Kidney (tissue), 14 donors: ENCODE data around the gene MAP3K14. TPM values are rescaled to one million over a fixed set of nuclear protein-coding genes. Genes with fewer than 3 reads are reported as not detected.

Experiments
- DNase-seq, 5 donors: peaks; one replicate each; pipeline ENCODE4 v3.0.0-alpha.2; 2013 to 2020
- FAIRE-seq: peaks from 2 replicates; lab custom pipeline; 2012; peaks lifted over from hg19 to GRCh38; lab: Jason Lieb, UNC
- H3K27ac ChIP-seq, 2 donors: one replicate each; pipeline ENCODE4 v1.7.0; 2013; ENCODE audit warnings: low read depth in 2 of 2, low read length in 2 of 2, inconsistent platforms in 1 of 2
- H3K27me3 ChIP-seq: one replicate; pipeline ENCODE4 v1.7.1; 2013; ENCODE audit warnings: low read length, inconsistent platforms; ENCODE audit not compliant: control insufficient read depth, insufficient read depth
- H3K36me3 ChIP-seq, 3 donors: one replicate each; pipeline versions ENCODE4 v1.7.0 to v1.7.1; 2013; ENCODE audit warnings: low read length in 3 of 3, control low read depth in 1 of 3, inconsistent platforms in 1 of 3; ENCODE audit not compliant: insufficient read depth in 3 of 3, control insufficient read depth in 2 of 3
- H3K4me1 ChIP-seq, 3 donors: one replicate each; pipeline versions ENCODE4 v1.7.0 to v1.7.1; 2013; ENCODE audit warnings: low read length in 3 of 3, inconsistent platforms in 1 of 3, low read depth in 1 of 3; ENCODE audit not compliant: control insufficient read depth in 2 of 3, insufficient read depth in 2 of 3
- H3K4me3 ChIP-seq, 3 donors: one replicate each; pipeline versions ENCODE4 v1.7.0 to v1.8.1; 2013; ENCODE audit warnings: low read length in 3 of 3, control low read depth in 1 of 3, inconsistent platforms in 1 of 3
- H3K9ac ChIP-seq, 3 donors: one replicate each; pipeline versions ENCODE4 v1.7.0 to v1.7.1; 2013; ENCODE audit warnings: low read length in 3 of 3, control low read depth in 1 of 3, inconsistent platforms in 1 of 3
- H3K9me3 ChIP-seq, 3 donors: one replicate each; pipeline versions ENCODE4 v1.7.0 to v1.7.1; 2013; ENCODE audit warnings: low read length in 3 of 3, control low read depth in 1 of 3, inconsistent platforms in 1 of 3; ENCODE audit not compliant: control insufficient read depth in 2 of 3, insufficient read depth in 1 of 3
- intact Hi-C: fragments of 100-400 bp; cut with DNase I; formaldehyde crosslinking; loops from one replicate; pipeline ENCODE4 v1.11.1; 2022
- polyA plus RNA-seq: library from polyadenylated mRNA; stranded (reverse); fragments of 350-450 nt; fragmentation: Illumina TruSeq; extraction: RNeasy Lipid Tissue Mini Kit (QIAGEN cat#74804); gene quantifications from one replicate; pipeline ENCODE4 v1.2.3, GENCODE V29; 2014; ENCODE audit warnings: low read depth, low replicate concordance; ENCODE audit not compliant: insufficient read depth
- total RNA-seq: library from RNA; stranded (reverse); fragmentation: NEBNext Ultra II Directional; extraction: Animal tissue kit (Norgen Biotek cat#: 25700); gene quantifications from one replicate; pipeline ENCODE4 v1.2.1, GENCODE V29; 2021
- TF ChIP-seq, protein P1 (sequence below): IDR thresholded peaks from 3 replicates; pipeline ENCODE4 v1.5.1; 2012; ENCODE audit warnings: mild to moderate bottlenecking, moderate library complexity, borderline replicate concordance; ENCODE audit not compliant: insufficient read depth; ENCODE audit errors: extremely low read depth
- donor health status: control.
- donor health status: control.
- donor health status: control.
- donor health status: control.
- donor health status: control.
- donor health status: DM: yes; HTN: yes; CAD: no.
- donor health status: Normal renal cell carcinoma (clear cell type).

Gene MAP3K14
- total and polyA plus RNA-seq, 2 donors from 2014 or later = 7.6 to 24.5 TPM

DNA sequence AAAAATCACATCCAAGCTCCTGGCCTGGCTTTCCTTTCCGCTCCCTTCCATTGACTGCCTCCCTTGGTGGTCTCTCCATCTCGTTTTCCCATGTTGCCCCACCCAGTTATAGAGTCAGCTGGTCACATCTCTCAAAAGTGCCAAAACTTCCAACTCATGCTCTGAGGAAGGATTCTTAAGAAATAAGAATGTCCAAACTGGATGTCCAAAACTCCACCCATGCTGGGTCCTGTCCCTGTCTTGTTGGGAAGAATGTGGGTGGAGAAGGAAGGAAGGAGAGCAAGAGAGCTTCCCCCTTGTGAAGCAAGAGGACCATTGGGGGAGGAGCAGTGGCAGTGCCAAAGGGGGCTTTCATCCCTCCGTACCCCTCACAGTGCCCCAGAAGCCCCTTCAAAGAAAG lies 44.6 kb upstream of the MAP3K14 start:
- no peak for FAIRE-seq
- TF ChIP-seq, protein P1, sequence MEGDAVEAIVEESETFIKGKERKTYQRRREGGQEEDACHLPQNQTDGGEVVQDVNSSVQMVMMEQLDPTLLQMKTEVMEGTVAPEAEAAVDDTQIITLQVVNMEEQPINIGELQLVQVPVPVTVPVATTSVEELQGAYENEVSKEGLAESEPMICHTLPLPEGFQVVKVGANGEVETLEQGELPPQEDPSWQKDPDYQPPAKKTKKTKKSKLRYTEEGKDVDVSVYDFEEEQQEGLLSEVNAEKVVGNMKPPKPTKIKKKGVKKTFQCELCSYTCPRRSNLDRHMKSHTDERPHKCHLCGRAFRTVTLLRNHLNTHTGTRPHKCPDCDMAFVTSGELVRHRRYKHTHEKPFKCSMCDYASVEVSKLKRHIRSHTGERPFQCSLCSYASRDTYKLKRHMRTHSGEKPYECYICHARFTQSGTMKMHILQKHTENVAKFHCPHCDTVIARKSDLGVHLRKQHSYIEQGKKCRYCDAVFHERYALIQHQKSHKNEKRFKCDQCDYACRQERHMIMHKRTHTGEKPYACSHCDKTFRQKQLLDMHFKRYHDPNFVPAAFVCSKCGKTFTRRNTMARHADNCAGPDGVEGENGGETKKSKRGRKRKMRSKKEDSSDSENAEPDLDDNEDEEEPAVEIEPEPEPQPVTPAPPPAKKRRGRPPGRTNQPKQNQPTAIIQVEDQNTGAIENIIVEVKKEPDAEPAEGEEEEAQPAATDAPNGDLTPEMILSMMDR = no peak
- Histone ChIP-seq H3K4me3 (no peak overlapping the region), H3K27me3 (no peaks in the 10 kb centered on the region), H3K9ac (no peak overlapping the region), H3K36me3 (no peaks in the 10 kb centered on the region), H3K9me3 (no peaks in the 10 kb centered on the region), H3K4me1 (no peaks in the 10 kb centered on the region), H3K27ac (no peak overlapping the region)
- intact Hi-C loops = no loop called here
- no peak for DNase-seq

DNA sequence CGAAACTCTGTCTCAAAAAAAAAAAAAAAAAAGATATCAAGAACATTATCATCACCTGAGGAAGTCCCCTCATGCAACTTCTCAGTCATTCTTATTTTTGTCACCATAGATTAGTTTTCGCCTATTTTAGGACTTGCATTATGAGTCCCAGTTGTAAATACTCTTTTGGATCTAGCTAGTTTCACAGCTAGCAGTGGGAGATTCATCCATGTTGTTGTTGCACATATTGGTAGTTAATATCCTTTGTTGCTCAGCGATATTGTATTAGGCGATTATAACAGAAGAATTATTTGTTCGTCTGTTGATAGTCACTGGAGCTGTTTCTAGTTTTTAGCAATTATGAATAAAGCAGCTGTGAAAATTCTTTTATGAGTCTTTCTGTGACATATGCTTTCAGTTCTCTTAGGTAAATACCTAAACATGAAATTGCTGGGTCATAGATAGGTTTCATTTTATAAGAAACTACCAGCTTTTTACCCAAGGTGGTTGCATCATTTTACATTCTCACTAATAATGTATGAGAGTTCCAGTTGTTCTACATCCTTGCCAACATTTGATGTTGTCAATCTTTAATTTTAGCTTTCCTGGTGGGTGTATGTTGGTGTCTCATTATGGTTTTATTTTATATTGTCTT lies 40.7 kb upstream of the MAP3K14 start:
- no peak for FAIRE-seq
- Histone ChIP-seq H3K36me3 (no peaks in the 10 kb centered on the region), H3K27me3 (no peaks in the 10 kb centered on the region), H3K4me3 (no peak overlapping the region), H3K9me3 (no peaks in the 10 kb centered on the region), H3K27ac (no peak overlapping the region), H3K4me1 (no peaks in the 10 kb centered on the region), H3K9ac (no peak overlapping the region)
- intact Hi-C loops = no loop called here
- TF ChIP-seq, protein P1 = no peak
- DNase-seq = no peak

DNA sequence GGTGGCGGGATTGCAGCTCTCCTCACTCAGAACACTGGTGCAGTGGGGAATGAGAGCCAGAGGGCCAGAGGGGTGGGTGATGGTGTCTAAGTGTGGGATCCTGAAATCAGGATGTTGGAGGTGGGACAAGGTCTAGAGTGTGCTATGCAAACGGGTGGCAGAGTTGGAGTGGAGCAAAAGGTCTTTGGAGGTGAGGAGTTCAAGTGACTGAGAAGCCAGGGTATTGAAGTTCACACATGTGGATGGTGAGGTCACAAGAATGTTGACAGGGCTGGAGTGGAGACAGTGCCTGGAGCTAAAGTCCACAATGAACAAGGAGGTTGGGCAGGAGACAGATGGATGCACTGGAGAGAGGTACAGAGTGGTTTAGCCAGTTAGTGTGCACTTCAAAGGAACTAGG lies 38.3 kb upstream of the MAP3K14 start:
- intact Hi-C loops = no loop called here
- no peaks in the 10 kb centered on the region for H3K36me3 ChIP-seq
- no peak overlapping the region for H3K4me3 ChIP-seq
- TF ChIP-seq, protein P1 = no peak
- no peaks in the 10 kb centered on the region for H3K4me1 ChIP-seq
- H3K27ac ChIP-seq = no peak overlapping the region
- peak in 1 of 5 donors; percentile 8 for DNase-seq
- no peaks in the 10 kb centered on the region for H3K27me3 ChIP-seq
- FAIRE-seq = no peak
- H3K9ac ChIP-seq = no peak overlapping the region
- H3K9me3 ChIP-seq = peaks cover 0 to 3% (median 0%) of the 10 kb centered on the region in 3 donors

DNA sequence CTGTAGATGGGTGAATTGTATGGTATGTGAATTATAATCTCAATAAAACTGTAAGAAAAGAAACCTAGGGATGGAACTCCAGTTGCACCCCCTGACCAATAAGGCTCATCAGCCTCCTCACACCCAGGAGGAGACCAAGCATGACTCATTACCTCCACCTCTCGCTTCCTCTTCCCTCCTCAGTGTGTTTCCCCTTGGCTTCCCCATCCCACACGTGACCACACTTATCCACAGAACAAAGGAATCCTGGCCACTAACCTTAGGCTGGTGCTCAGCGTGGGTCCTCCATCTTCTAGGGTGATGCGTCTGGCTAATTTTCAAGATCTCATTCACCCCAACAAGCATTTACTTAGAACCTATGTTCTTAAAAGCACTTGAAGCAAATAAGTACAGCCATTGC lies 36.2 kb upstream of the MAP3K14 start:
- H3K4me1 ChIP-seq = no peaks in the 10 kb centered on the region
- H3K36me3 ChIP-seq = no peaks in the 10 kb centered on the region
- no peak for FAIRE-seq
- DNase-seq = peak in 1 of 5 donors; percentile 6
- H3K27ac ChIP-seq = no peak overlapping the region
- TF ChIP-seq, protein P1 = no peak
- H3K9ac ChIP-seq = no peak overlapping the region
- intact Hi-C loops = no loop called here
- H3K27me3 ChIP-seq = no peaks in the 10 kb centered on the region
- H3K4me3 ChIP-seq = no peak overlapping the region
- H3K9me3 ChIP-seq = peaks cover 0 to 3% (median 0%) of the 10 kb centered on the region in 3 donors
